GM19468 (cell line): ENCODE data around the gene MRPL20.
"Not testable (repeated sequence)": the region's sequence is repeated elsewhere in the genome, so short reads cannot be mapped to it uniquely, and the experiment has no call there.

Experiments used
- ATAC-seq: cut with Tn5 transposase; IDR thresholded peaks from one replicate; pipeline ENCODE4 v1.9.1; 2021; ENCODE audit warnings: mild to moderate bottlenecking, moderate library complexity, moderate number of reproducible peaks; ENCODE audit not compliant: unreplicated experiment; ENCODE audit errors: extremely low read depth

MRPL20 gene

GRCh38 chr1:1406821-1407635 is at the start of gene MRPL20:
Gene MRPL20 (minus strand): TSS chr1:1407293. CDS start chr1:1407217, 76 bp downstream.
- ATAC-seq, result peak; percentile 48

DNA sequence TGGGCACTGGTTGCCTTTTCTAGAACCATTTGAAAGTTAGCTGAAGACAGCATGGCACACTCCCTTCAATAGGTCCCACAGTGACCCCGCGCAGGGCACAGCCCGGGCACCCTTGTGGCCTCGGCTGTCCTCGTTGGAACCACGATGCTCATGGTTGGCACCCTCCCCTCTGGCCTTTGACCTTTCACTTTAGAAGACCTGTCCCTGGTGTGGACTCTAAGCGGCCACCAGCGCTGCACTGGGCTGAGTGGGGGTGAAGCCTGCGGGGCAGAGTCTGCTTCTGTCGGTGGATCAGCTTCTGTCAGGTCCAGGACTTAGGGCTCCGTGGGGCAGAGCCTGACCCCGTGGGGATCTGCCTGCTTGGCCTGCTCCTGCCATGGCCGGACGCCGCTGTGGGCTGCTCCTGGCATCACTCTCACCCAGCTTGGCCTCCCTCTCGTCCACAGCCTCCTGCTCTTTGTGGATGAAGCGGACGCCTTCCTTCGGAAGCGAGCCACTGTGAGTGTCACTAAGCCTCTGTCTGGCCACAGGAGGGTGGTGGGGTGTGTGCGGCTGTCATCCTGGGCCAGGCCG is 49.7 kb upstream of the MRPL20 start:
- ATAC-seq, result not testable (repeated sequence)

DNA sequence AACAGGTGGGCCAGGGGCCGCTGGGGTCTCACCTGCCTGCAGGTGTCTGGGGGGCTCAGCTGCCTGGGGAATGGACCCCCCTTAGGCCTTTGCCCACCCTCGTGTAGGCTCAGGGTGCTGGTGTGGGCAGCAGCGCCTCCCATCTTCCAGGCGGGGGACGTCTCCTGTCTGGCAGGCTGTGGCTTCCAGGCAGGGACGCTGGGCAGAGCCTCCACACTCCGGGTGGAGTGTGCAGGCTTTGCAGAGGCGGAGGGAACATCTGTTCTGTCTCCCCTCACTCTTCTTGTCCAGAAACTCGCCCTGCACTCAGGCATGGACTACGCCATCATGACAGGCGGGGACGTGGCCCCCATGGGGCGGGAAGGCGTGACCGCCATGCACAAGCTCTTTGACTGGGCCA is 48.8 kb upstream of the MRPL20 start:
- ATAC-seq, result not testable (repeated sequence)

DNA sequence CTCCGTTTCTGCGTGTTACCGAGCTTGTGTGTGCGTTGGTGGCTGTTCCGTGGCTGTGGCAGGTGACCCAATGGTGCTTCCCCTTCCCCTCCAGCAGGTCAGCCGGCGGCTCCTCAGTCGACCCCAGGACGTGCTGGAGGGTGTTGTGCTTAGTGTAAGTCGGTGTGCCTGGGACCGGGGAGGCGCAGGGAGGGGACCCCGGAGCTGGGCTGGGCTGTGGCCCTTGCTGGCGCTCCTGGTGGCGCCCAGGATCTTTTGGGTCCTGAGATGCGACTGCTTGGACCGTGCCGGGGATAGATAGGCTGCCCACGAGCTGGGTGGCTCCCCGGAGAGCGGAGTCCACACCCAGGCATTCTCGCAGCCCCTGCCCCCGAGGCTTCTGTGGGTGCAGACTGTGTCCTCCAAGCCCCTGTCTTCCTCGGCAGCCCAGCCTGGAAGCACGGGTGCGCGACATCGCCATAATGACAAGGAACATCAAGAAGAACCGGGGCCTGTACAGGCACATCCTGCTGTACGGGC is 48.3 kb upstream of the MRPL20 start:
- no peak for ATAC-seq

DNA sequence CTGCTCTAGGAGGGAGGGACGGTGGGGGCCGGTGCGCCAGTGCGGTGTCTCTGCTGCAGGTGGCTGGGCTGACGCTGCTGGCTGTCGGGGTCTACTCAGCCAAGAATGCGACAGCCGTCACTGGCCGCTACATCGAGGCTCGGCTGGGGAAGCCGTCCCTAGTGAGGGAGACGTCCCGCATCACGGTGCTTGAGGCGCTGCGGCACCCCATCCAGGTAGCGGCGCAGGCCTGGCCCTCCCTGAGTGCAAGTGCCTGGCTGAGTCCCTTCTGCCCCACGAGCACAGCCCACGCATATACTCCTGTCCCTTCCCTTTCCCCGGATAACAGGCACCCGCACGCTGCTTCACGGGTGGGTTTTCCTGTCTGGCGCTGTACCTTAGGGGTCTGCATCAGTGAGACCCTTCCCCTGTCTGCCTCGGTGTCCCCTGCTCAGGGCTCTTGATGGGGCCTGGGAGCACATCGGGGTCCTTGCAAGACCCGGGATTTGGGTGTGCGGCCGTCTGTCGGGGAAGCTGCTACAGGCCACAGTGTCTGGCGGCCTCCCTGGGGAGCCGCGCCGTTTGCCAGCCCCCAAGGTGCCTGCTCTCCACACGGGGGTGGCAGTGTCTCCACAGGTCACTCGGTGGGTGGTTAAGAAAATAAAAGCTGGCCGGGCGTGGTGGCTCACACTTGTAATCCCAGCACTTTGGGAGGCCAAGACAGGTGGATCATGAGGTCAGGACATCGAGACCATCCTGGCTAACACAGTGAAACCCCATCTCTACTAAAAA is 47.4 kb upstream of the MRPL20 start:
- ATAC-seq, result not testable (repeated sequence)

DNA sequence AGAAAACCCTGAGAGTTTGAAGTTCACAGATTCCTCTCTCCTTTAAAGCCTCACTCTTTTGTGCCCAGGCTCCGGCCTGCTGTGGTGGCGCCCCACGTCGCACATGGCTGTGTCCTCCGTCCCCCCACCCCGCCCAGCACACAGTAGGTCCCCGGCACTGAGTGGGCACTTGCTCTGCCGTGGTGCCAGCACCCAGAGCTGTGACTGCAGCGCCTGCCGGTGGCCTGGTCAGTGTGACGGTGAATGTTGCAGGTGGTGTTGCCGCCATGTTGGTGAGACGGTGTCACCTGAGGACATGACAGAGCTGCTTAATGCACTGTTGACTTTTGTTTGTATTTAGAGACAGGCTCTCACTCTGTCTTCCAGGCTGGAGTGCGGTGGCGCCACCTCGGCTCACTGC is 45.8 kb upstream of the MRPL20 start:
- no peak for ATAC-seq

GRCh38 chr1:1452365-1452739 is 45.3 kb upstream of the MRPL20 start:
- not testable (repeated sequence) for ATAC-seq

DNA sequence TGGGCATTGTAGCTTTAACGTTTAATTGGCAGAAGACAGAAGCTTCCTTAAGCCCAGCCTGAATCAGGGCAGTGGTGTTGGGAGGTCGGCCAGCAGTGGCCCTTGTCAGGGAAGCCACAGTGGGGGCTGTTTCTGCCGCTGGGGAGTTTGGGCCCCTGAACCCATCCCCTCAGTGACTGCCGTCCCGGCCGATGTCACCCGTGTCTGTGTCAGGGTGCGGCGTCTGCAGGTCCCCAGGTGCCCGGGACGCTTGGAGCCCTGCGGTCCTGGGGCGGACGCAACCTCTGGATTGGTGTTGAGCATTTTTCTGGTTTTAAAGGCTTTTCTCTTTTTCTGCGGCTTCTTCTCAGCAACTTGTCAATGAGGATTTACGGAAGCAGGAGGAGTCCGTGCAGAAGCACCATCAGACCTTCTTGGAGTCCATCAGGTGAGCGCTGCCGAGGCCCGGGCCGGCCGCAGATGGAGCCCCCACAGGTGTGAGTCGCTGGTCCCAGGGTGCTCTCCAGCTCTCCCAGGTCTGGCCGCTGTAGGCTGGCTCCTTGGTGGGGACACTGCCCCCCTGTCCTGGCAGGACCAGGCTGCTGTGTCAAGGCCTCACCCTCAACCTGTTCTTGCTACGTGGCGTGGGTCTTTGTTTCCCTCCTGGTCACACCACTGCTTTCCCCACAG is 44.7 kb upstream of the MRPL20 start:
- ATAC-seq, result no peak

GRCh38 chr1:1450616-1451015 is 43.5 kb upstream of the MRPL20 start:
- ATAC-seq, result not testable (repeated sequence)

DNA sequence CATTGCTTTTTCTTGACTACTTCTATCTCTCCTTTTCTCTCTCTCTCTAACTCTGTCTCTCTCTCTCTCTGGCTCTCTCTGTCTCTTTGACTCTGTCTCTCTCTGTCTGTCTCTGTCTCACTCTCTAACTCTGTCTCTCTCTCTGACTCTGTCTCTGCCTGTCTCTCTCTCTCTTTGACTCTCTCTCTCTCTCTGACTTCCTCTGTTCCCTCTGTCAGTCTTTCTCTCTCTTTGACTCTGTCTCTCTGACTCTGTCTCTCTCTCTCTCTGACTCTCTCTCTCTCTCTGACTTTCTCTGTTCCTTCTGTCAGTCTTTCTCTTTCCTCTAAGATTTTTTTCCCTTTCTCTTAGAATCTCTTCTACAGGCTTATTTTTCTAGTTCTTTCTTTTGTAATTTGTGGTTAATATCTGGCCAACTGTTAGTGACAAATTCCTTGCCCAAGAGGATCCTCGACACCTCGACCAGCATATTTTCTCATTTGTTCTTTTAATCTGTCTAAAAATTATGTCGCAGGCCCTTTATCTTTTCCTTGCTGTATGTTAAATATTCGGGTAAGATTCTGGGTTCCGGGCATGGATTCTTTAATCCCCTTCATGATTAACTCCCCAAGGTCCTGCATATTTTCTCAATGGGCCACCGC is 42.1 kb upstream of the MRPL20 start, which contains the start of gene ATAD3C:
ATAD3C (plus strand) TSS at position 591 of the 641 bp plus-strand sequence. CDS start 995 bp downstream, outside the sequence.
- ATAC-seq, result no peak

GRCh38 chr1:1446631-1447030 is 39.5 kb upstream of the MRPL20 start:
- ATAC-seq, result not testable (repeated sequence)

GRCh38 chr1:1442069-1442770 is 35.1 kb upstream of the MRPL20 start:
- ATAC-seq, result no peak

DNA sequence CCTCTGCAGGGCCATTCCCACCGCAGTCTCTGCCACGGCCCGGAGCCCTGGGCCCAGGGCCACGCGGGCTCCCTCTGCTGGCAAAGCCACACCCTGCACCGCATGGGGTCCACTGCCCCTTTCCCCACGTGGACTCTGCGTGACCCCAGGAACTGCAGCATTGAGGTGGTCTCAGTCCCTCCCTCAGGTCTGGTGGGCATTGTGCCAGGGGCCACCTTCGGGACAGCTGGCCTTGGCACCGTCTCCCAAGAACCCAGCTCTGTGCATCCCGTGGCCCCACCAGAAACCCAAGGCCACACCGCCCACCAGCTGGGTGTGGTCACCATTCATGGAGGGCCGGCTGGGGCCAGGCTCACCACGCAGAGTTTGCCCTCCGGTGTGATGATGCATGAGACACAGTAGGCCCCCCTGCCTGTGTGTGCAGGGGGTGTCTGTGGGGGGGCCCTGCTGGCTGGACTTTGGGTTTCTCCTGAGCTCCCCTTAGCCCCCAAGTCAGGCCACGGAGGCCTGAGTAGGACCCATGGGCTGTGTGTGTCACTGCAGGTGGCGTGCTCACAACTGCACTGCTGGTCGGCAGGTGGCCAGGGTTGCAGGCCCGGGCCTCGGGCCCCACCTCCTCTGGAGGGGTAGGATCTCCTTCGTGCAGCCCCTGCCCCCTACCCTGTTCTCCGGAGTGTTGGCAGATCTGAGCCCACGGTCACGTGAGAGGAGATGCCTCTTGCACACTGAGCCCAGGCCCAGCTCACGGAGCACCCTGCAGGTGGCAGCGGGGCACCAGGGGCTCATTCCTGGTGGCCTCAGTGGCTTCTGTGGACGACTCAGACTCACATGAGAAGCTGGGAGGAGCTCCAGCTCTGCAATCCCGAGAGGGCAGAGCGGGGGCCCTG is 34.2 kb upstream of the MRPL20 start:
- no peak for ATAC-seq

- ATAC-seq, result no peak
Measured at GRCh38 chr1:1440262-1441001, 33.3 kb upstream of the MRPL20 start.

- no peak for ATAC-seq
Measured at GRCh38 chr1:1439546-1440261, 32.6 kb upstream of the MRPL20 start.

- no peak for ATAC-seq
Measured at GRCh38 chr1:1438531-1439381, 31.7 kb upstream of the MRPL20 start.
